RKO (cell line): ENCODE results near the gene FOXR1.
A peak's percentile ranks its signal among the peaks of the same experiment; 100 is the strongest.

Experiments
- DNase-seq: peaks from one replicate; pipeline ENCODE4 v3.0.0-alpha.2; 2016; ENCODE audit warnings: low spot score

FOXR1 gene

GRCh38 chr11:118971646-118972045 lies at the start of gene FOXR1:
FOXR1 (plus strand) TSS chr11:118971761; CDS start chr11:118971932, 171 bp downstream.
- no peak for DNase-seq

GRCh38 chr11:118921929-118922744 lies 49.4 kb upstream of the FOXR1 start:
- DNase-seq: no peak

GRCh38 chr11:118922745-118923627 lies 48.6 kb upstream of the FOXR1 start:
- no peak for DNase-seq

- DNase-seq: no peak
Observed at GRCh38 chr11:118923721-118924587, 47.6 kb upstream of the FOXR1 start.

GRCh38 chr11:118924591-118925585 lies 46.7 kb upstream of the FOXR1 start:
- DNase-seq: peak; percentile 63

GRCh38 chr11:118927554-118928100 lies 43.9 kb upstream of the FOXR1 start:
- DNase-seq: no peak

GRCh38 chr11:118928101-118928869 lies 43.3 kb upstream of the FOXR1 start:
- peak; percentile 95 for DNase-seq

GRCh38 chr11:118928870-118929500 lies 42.6 kb upstream of the FOXR1 start:
- peak; percentile 80 for DNase-seq

- DNase-seq: peak; percentile 94
Observed at GRCh38 chr11:118929501-118930093, 42.0 kb upstream of the FOXR1 start.

- peak; percentile 76 for DNase-seq
Observed at GRCh38 chr11:118930094-118930712, 41.4 kb upstream of the FOXR1 start.

GRCh38 chr11:118931571-118931970 lies 40.0 kb upstream of the FOXR1 start:
- no peak for DNase-seq

GRCh38 chr11:118933486-118933885 lies 38.1 kb upstream of the FOXR1 start:
- DNase-seq: no peak

- no peak for DNase-seq
Observed at GRCh38 chr11:118935376-118935775, 36.2 kb upstream of the FOXR1 start.

GRCh38 chr11:118938491-118939403 lies 32.8 kb upstream of the FOXR1 start:
- DNase-seq: peak; percentile 32

- DNase-seq: no peak
Observed at GRCh38 chr11:118939404-118939915, 32.1 kb upstream of the FOXR1 start.

- no peak for DNase-seq
Observed at GRCh38 chr11:118939953-118940598, 31.5 kb upstream of the FOXR1 start.
